Measurements from ENCODE around the gene MED8. TPM values are rescaled to one million over a fixed set of nuclear protein-coding genes. Genes with fewer than 3 reads are reported as not detected.
A peak's percentile ranks its signal among the peaks of the same experiment; 100 is the strongest.

Gene MED8
- total and polyA plus RNA-seq, 9 of the 15 experiments (the other 6 are each of a cell fraction or from before 2014, with no cell fraction given), result 23.0 to 120 (median 56.4) TPM

GRCh38 chr1:43344267-43344850 is 45.2 kb downstream of the MED8 start (continued):
- TF ChIP-seq KAT7 (CRISPR knock-in tag; IDR thresholded peaks at IDR 0.05; ENCODE audit: borderline replicate concordance) (no peak), POLR2A (conservative IDR thresholded peaks at IDR 0.05) (no peak), SETDB1 (IDR thresholded peaks at IDR 0.05; ENCODE audit: low read length) (no peak), MBD2 (IDR thresholded peaks at IDR 0.05; ENCODE audit: borderline replicate concordance, low read depth) (no peak), ZNF778 (CRISPR knock-in tag; IDR thresholded peaks at IDR 0.05) (no peak), HDAC2 (IDR thresholded peaks at IDR 0.05) (no peak), ZNF395 (CRISPR knock-in tag; IDR thresholded peaks at IDR 0.05) (no peak), FOXJ2 (tag; IDR thresholded peaks at IDR 0.05) (no peak), BDP1 (IDR thresholded peaks at IDR 0.05; ENCODE audit: insufficient read depth, insufficient read length) (no peak), BCOR (IDR thresholded peaks at IDR 0.05) (no peak), HDAC3 (IDR thresholded peaks at IDR 0.05; ENCODE audit: borderline replicate concordance, partially characterized antibody) (no peak), ZBTB7A (IDR thresholded peaks at IDR 0.05; ENCODE audit: borderline replicate concordance, control insufficient read depth, low read depth, low read length) (no peak), TAF1 (IDR thresholded peaks at IDR 0.05; ENCODE audit: control insufficient read depth, extremely low read depth, insufficient read depth, low read length, severe bottlenecking) (no peak), ZBTB17 (CRISPR knock-in tag; IDR thresholded peaks at IDR 0.05) (no peak), JUN (IDR thresholded peaks at IDR 0.05; ENCODE audit: borderline replicate concordance, low read depth, low read length) (no peak), JUN (CRISPR knock-in tag; IDR thresholded peaks at IDR 0.05; ENCODE audit: borderline replicate concordance) (no peak), ZNF263 (CRISPR knock-in tag; IDR thresholded peaks at IDR 0.05; ENCODE audit: borderline replicate concordance) (no peak), ZKSCAN3 (CRISPR knock-in tag; IDR thresholded peaks at IDR 0.05) (no peak), SIN3B (IDR thresholded peaks at IDR 0.05; ENCODE audit: low read depth) (no peak), MEIS2 (IDR thresholded peaks at IDR 0.05; ENCODE audit: partially characterized antibody) (no peak), EZH2 (IDR thresholded peaks at IDR 0.05; ENCODE audit: borderline replicate concordance, low read depth, low read length) (no peak), ELK3 (CRISPR knock-in tag; IDR thresholded peaks at IDR 0.05) (no peak), HMG20B (CRISPR knock-in tag; IDR thresholded peaks at IDR 0.05) (no peak)
- TF ChIP-seq, protein P1, sequence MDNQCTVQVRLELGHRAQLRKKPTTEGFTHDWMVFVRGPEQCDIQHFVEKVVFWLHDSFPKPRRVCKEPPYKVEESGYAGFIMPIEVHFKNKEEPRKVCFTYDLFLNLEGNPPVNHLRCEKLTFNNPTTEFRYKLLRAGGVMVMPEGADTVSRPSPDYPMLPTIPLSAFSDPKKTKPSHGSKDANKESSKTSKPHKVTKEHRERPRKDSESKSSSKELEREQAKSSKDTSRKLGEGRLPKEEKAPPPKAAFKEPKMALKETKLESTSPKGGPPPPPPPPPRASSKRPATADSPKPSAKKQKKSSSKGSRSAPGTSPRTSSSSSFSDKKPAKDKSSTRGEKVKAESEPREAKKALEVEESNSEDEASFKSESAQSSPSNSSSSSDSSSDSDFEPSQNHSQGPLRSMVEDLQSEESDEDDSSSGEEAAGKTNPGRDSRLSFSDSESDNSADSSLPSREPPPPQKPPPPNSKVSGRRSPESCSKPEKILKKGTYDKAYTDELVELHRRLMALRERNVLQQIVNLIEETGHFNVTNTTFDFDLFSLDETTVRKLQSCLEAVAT (IDR thresholded peaks at IDR 0.05), result peak in 1 of 2 experiments; percentile 26; a peak in 1 of 4 replicates
- TF ChIP-seq, protein P2, sequence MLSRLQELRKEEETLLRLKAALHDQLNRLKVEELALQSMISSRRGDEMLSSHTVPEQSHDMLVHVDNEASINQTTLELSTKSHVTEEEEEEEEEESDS (CRISPR knock-in tag; IDR thresholded peaks at IDR 0.05), result no peak
- TF ChIP-seq, protein P3, sequence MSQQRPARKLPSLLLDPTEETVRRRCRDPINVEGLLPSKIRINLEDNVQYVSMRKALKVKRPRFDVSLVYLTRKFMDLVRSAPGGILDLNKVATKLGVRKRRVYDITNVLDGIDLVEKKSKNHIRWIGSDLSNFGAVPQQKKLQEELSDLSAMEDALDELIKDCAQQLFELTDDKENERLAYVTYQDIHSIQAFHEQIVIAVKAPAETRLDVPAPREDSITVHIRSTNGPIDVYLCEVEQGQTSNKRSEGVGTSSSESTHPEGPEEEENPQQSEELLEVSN (IDR thresholded peaks at IDR 0.05; ENCODE audit: borderline replicate concordance in 1 of 2, extremely low read depth in 1 of 2, insufficient read depth in 1 of 2, insufficient read length in 1 of 2, low read depth in 1 of 2, low read length in 1 of 2, poor library complexity in 1 of 2, severe bottlenecking in 1 of 2), result peak in 1 of 2 experiments; percentile 34
